Naive B cell (primary cell): Measurements from ENCODE around the gene RBMS1. TPM values are rescaled to one million over a fixed set of nuclear protein-coding genes. Genes with fewer than 3 reads are reported as not detected.

Experiments used
- ATAC-seq, 2 donors: fragments of 150-1000 bp; cut with Tn5 transposase; 2 replicates each; pipeline ENCODE4 v1.10.0; 2021; ENCODE audit warnings: low read depth in 2 of 2, mild to moderate bottlenecking in 2 of 2, moderate library complexity in 2 of 2
- DNase-seq: peaks from one replicate; pipeline ENCODE4 v3.0.0; 2022
- H3K27ac Mint-ChIP-seq, 6 donors: one replicate each; pipeline ENCODE4 v1.8.0; 2020 to 2022; ENCODE audit warnings: mild to moderate bottlenecking in 6 of 6, mixed read lengths in 6 of 6, moderate library complexity in 5 of 6, inconsistent platforms in 2 of 6
- H3K27me3 Mint-ChIP-seq, 3 donors: one replicate each; pipeline ENCODE4 v1.8.0; 2021 to 2022; ENCODE audit warnings: mixed read lengths in 3 of 3, mild to moderate bottlenecking in 1 of 3
- H3K36me3 Mint-ChIP-seq, 2 donors: one replicate each; pipeline ENCODE4 v1.8.0; 2020 to 2022; ENCODE audit warnings: mixed read lengths in 2 of 2, inconsistent platforms in 1 of 2, mild to moderate bottlenecking in 1 of 2
- H3K4me1 Mint-ChIP-seq, 3 donors: one replicate each; pipeline ENCODE4 v1.8.0; 2020 to 2022; ENCODE audit warnings: mixed read lengths in 3 of 3, inconsistent platforms in 1 of 3, mild to moderate bottlenecking in 1 of 3, moderate library complexity in 1 of 3
- H3K4me3 Mint-ChIP-seq, 8 donors: one replicate each; pipeline ENCODE4 v1.8.0; 2020 to 2022; ENCODE audit warnings: mild to moderate bottlenecking in 8 of 8, mixed read lengths in 8 of 8, moderate library complexity in 8 of 8, inconsistent platforms in 2 of 8
- H3K9me3 Mint-ChIP-seq, 7 donors: one replicate each; pipeline ENCODE4 v1.8.0; 2020 to 2022; ENCODE audit warnings: mixed read lengths in 7 of 7, mild to moderate bottlenecking in 5 of 7, inconsistent platforms in 2 of 7, moderate library complexity in 1 of 7
- polyA plus RNA-seq, 6 donors: library from polyadenylated mRNA; unstranded; fragments of 300-500 nt; fragmentation: Illumina TruSeq; gene quantifications; one replicate each; pipeline ENCODE4 v1.2.3, GENCODE V29; 2021; ENCODE audit warnings: low read depth in 6 of 6

RBMS1 gene
- 10 to 100 TPM; 40.1 to 89.0 (median 49.9) TPM for polyA plus RNA-seq

DNA sequence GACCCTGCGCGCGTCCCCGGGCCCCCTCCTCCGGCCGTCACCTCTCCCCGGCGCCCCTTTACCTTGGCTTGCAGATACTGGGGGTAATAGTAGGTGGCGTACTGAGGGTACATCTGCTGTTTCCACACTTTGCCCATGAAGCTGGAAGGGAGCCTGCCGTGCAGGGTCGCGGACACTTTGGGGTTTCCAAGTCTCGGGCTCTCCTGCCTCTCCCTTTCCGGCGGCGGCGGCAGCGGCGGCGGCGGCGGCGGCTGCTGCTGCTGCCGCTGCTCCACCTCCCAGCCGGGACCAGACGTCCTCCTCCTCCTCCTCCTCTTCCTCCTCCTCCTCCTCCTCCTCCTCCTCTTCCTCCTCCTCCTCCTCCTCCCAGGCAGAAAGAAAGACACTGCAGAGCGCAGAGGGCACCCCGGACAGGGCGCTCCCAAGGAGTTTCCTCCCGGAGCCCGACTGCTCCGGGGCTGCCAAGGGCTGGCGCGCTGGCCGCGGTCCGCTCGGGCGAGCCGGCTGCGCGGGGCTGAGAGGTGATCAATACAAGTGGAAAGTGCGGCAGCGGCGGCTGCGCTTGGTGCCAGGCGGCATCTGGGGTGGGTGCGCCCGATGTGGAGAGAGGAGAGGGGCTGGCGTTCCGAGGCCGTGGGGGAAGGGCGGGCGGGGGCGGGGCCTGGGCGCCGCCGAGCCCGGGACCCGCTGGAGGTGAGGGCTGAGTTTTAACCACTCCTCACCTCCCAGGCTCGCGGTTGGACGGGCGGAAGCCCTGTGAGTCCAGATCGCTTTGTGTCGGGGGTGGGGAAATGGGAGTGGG, at the start of gene RBMS1:
Gene RBMS1 (minus strand): TSS at position 581 of the 802 bp plus-strand sequence. CDS start 444 bp downstream, at position 137.
- Mint-ChIP-seq H3K36me3 (no peaks in the 10 kb centered on the region), H3K27me3 (peaks cover 42 to 52% (median 47%) of the 10 kb centered on the region in 3 donors), H3K4me1 (peaks cover 3 to 21% (median 6%) of the 10 kb centered on the region in 3 donors), H3K4me3 (peak within 1 kb of the TSS; percentile 83 to 92 (median 88)), H3K27ac (peak within 1 kb of the TSS in 1 of 6 donors; percentile 53), H3K9me3 (no peaks in the 10 kb centered on the region)
- ATAC-seq: peak; percentile 54 to 58
- peak; percentile 14 for DNase-seq

DNA sequence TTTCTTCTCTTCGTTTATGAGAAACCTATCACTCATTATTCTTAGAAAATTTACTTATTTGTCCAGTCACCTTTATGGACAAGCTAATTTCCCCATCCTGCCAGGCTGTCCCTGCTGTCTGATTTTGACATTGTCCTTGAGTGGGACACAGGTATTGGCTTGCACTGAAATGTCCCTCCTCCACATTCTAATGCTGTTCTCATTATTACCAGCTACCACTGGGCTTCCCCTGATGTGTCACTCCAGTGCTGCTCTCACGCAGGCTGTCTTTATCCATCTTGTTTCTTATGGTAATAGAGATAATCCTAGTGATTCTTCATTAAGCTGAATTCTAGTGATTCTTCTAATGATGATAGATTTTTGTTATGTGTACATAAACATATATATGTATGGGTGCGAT, 48.1 kb upstream of the RBMS1 start:
- ATAC-seq (no peak), DNase-seq (no peak)
- no peaks in the 10 kb centered on the region for H3K36me3 Mint-ChIP-seq
- H3K4me1 Mint-ChIP-seq: no peaks in the 10 kb centered on the region
- H3K27me3 Mint-ChIP-seq: no peaks in the 10 kb centered on the region
- H3K4me3 Mint-ChIP-seq: no peak overlapping the region
- no peaks in the 10 kb centered on the region for H3K9me3 Mint-ChIP-seq
- H3K27ac Mint-ChIP-seq: no peak overlapping the region

DNA sequence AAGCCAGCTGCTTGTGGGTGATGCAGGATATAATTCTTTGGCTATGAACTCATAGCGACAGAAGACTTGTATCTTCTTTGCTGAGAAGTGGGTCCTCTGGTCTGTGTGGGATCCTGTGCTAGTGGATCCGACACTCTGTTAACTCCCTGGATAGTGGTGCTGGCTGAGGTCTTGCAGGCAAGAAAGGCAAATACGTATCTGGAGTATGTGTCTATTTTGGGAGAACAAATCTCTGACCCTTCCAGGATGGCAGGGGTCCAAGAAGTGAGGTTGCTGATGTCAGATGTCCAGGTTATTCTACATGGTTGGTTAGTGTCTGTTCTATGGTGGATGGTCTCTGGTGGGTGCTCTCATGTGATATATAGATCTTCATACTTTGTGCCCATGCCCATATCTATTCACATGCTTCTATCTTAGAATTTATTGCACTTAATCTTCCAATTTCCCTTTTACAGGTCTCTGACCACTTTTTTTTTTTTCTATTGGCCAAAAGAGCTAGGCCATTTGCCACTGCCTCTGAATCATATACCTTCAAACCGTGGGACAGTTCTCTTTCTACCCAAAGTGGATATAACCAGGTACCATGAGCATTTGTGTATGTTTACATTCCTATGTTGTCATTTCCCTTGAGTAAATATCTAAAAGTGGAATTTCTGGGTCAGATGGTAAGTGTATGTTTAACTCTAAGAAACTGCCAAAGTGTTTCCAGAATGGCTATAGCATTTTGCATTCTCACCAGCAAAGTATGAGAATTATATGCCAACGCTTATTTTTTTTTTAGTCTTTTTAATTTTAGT, 45.1 kb upstream of the RBMS1 start:
- DNase-seq (no peak), ATAC-seq (no peak)
- Mint-ChIP-seq H3K27ac (no peak overlapping the region), H3K4me1 (no peaks in the 10 kb centered on the region), H3K4me3 (no peak overlapping the region), H3K9me3 (no peaks in the 10 kb centered on the region), H3K27me3 (no peaks in the 10 kb centered on the region), H3K36me3 (no peaks in the 10 kb centered on the region)

- no peak for ATAC-seq
- Mint-ChIP-seq H3K9me3 (no peaks in the 10 kb centered on the region), H3K4me1 (no peaks in the 10 kb centered on the region), H3K27me3 (no peaks in the 10 kb centered on the region), H3K36me3 (no peaks in the 10 kb centered on the region), H3K27ac (no peak overlapping the region), H3K4me3 (no peak overlapping the region)
- DNase-seq: no peak
These were observed 44.5 kb upstream of the RBMS1 start for GRCh38 chr2:160538115-160538514.

GRCh38 chr2:160534996-160535395, 41.4 kb upstream of the RBMS1 start:
- Mint-ChIP-seq H3K27ac (no peak overlapping the region), H3K4me3 (no peak overlapping the region), H3K36me3 (no peaks in the 10 kb centered on the region), H3K4me1 (no peaks in the 10 kb centered on the region), H3K9me3 (no peaks in the 10 kb centered on the region), H3K27me3 (peaks cover 0 to 4% (median 0%) of the 10 kb centered on the region in 3 donors)
- ATAC-seq (no peak), DNase-seq (no peak)

GRCh38 chr2:160534249-160534648, 40.6 kb upstream of the RBMS1 start:
- Mint-ChIP-seq H3K27me3 (peaks cover 0 to 4% (median 0%) of the 10 kb centered on the region in 3 donors), H3K4me1 (no peaks in the 10 kb centered on the region), H3K4me3 (no peak overlapping the region), H3K36me3 (no peaks in the 10 kb centered on the region), H3K9me3 (no peaks in the 10 kb centered on the region), H3K27ac (no peak overlapping the region)
- DNase-seq: no peak
- ATAC-seq: no peak

DNA sequence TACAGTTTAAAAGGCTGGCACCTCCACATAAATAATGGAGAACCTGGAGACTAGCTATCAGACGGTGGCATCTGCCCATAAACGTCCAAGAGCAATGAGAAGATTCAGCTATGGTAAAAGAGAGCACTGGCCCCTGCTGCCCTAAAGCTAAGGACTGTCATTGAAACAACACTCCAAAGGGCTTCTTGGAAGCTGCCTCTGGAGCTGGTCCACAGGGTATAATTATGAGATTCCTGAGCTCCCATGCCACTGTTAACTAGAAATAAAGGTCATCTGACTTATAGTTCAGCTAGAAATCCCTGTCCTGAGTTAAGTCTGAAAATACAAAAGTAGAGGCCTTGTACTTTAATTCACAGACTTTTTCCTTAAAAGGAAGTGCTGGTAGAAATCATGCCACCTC, 39.9 kb upstream of the RBMS1 start:
- Mint-ChIP-seq H3K27me3 (peaks cover 0 to 4% (median 0%) of the 10 kb centered on the region in 3 donors), H3K36me3 (no peaks in the 10 kb centered on the region), H3K9me3 (no peaks in the 10 kb centered on the region), H3K27ac (no peak overlapping the region), H3K4me3 (no peak overlapping the region), H3K4me1 (no peaks in the 10 kb centered on the region)
- DNase-seq: no peak
- no peak for ATAC-seq

DNA sequence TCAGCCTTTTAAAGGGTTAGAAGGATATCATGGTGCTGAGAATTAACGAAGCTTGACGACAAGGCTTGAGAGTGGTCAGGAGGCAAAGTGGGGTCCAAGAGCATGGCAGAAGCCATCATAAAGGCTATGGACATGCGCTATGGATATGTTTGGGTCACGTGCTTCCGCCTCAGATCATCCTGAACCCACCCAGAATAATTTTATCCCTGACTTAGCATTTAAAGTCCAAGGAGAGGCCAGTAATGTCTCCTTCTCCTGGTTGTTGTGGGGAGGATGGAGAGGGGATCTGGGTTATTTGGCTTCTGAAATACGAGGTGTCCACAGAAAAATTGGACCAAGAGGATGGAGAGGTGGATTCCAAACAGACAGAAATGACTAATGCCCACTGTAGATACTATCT, 38.8 kb upstream of the RBMS1 start:
- no peak overlapping the region for H3K27ac Mint-ChIP-seq
- H3K9me3 Mint-ChIP-seq: no peaks in the 10 kb centered on the region
- no peaks in the 10 kb centered on the region for H3K4me1 Mint-ChIP-seq
- ATAC-seq (no peak), DNase-seq (no peak)
- no peak overlapping the region for H3K4me3 Mint-ChIP-seq
- H3K27me3 Mint-ChIP-seq: peaks cover 0 to 9% (median 0%) of the 10 kb centered on the region in 3 donors
- H3K36me3 Mint-ChIP-seq: no peaks in the 10 kb centered on the region

DNA sequence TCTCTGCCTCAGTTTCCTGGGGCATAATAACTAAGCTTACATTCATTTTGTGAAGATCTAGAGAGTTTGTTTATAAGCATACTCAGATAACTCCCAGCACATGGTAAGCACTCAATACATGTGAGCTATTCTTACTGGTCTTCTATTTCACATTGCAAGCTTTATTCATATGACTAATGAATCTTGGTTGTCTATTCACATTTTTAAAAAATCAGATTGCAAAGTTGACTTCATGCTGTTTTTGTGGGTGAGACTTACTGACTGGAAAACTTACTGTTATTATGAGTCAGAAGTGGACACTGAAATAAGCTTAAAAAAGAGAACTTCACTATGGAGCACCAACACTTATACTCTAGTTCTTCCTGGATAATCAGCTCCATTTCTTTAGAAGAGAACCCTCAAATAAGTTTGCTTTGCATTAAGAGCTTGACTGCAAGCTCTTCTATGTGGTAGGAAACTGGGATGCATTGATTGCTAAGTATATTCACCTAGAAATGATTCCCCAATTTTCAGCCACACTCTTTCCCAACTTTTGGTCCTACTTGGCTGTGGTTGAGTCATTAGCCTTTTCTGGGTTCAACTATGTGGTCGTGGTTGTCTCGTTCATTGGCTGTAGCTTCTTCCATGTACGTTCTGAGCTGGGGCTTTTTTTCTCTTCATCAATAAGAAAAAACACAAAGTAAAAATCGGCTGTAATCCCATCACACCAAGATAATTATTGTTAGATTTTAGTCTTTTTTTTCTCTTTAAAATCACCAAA, 29.5 kb upstream of the RBMS1 start:
- no peak overlapping the region for H3K27ac Mint-ChIP-seq
- no peak overlapping the region for H3K4me3 Mint-ChIP-seq
- H3K36me3 Mint-ChIP-seq: no peaks in the 10 kb centered on the region
- H3K27me3 Mint-ChIP-seq: peaks cover 0 to 5% (median 5%) of the 10 kb centered on the region in 3 donors
- H3K9me3 Mint-ChIP-seq: peaks cover 0 to 4% (median 0%) of the 10 kb centered on the region in 7 donors
- no peaks in the 10 kb centered on the region for H3K4me1 Mint-ChIP-seq
- ATAC-seq (no peak), DNase-seq (no peak)

DNA sequence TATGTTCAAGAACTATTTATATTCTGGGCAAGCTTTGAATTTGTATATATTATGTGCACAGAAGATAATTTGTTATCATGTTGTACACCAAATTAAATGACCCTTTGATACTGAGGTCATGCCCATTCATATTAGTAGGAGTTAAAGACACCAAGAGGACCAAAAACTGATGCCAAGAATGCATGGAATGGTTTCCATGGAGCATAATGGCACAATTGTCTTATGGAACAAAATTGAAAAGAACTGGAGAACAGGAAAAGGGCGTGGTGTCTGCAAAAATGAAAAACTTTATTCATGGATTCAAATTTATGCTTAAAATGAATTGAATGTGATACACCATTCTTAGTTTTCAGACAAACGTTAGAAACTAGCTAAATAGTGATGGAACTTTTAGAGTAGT, 24.1 kb upstream of the RBMS1 start:
- no peaks in the 10 kb centered on the region for H3K9me3 Mint-ChIP-seq
- no peak for DNase-seq
- no peaks in the 10 kb centered on the region for H3K4me1 Mint-ChIP-seq
- peaks cover 0 to 5% (median 3%) of the 10 kb centered on the region in 3 donors for H3K27me3 Mint-ChIP-seq
- no peak overlapping the region for H3K27ac Mint-ChIP-seq
- no peak overlapping the region for H3K4me3 Mint-ChIP-seq
- H3K36me3 Mint-ChIP-seq: no peaks in the 10 kb centered on the region
- ATAC-seq: no peak

DNA sequence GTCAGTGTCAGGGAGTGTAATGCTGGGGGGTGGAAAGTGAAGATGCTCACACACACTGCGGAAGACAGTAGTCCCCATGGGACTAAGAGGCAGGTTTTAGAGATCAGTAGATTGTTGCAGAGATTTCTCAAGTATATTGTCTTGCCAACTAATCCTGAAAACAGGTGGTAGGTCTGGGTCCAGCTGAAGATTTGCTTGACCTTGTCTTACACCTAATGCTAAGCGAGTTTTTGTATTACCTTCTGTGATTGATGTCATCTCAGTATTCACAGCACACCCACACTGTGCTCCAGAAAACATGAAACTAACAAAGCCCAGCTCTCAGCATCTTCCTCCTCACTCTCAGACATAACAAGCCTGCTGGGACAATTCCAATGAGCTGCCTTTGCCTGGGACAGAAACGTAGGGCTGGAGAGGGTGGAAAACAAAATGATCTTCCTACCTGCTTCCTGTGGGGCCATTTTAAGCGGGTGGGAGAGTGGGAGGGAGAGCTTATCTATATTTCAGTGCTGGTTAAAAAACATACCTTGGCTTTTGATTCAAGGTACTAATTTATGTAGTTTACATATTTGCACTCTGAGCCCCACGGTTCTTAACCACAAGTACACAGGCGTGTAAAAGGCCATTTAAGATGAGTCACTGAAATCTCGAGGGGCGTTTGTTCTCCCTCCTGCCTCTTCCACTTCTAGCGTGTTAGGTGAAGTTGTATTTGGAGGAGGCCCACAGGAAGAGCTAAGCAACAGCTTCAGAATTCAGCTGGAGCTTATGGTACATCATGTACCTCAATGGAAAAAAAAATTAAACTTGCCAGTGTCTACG, 23.1 kb upstream of the RBMS1 start:
- H3K9me3 Mint-ChIP-seq: no peaks in the 10 kb centered on the region
- no peak overlapping the region for H3K27ac Mint-ChIP-seq
- no peak overlapping the region for H3K4me3 Mint-ChIP-seq
- peaks cover 0 to 5% (median 3%) of the 10 kb centered on the region in 3 donors for H3K27me3 Mint-ChIP-seq
- H3K36me3 Mint-ChIP-seq: no peaks in the 10 kb centered on the region
- DNase-seq: no peak
- no peak for ATAC-seq
- no peaks in the 10 kb centered on the region for H3K4me1 Mint-ChIP-seq

DNA sequence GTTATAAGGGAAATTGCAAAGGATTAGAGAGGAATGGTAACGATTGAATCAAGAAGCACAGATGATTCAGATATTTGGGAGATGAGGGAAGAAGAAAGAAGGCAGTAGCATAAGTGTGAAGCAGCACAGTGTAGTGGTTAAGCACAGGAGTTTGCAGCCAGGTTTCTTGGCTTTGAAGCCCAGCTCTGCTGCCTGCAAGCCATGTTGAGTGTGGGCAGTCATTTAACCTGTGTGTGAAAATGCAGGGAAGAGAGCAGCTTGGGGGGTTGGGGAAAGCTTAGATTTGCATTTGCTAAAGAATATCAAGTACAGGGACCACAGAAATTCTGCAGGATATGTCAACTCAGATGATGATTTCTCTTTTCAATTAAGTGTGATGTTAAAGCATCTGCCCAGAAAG, 21.5 kb upstream of the RBMS1 start:
- DNase-seq (no peak), ATAC-seq (no peak)
- no peak overlapping the region for H3K27ac Mint-ChIP-seq
- H3K9me3 Mint-ChIP-seq: no peaks in the 10 kb centered on the region
- peaks cover 3 to 6% (median 5%) of the 10 kb centered on the region in 3 donors for H3K27me3 Mint-ChIP-seq
- H3K36me3 Mint-ChIP-seq: no peaks in the 10 kb centered on the region
- H3K4me1 Mint-ChIP-seq: no peaks in the 10 kb centered on the region
- no peak overlapping the region for H3K4me3 Mint-ChIP-seq

DNA sequence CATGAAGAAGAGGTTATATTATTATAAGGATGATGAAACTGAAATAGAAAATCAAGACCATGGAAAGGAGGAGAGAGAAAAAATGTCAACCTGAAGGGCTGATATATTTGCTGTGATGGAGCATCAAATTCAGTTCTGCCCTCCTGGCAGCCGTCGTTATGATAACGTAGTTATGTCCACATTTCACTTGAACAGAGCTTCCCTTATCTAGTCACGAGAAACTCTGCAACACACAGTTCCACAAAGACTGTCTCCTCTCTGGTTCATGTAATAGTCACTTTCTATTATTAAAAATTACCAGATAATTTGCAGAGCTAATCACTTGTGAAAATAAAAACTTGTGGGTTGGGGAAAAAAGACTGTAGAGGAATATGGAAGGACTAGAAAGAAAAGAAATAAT, 19.5 kb upstream of the RBMS1 start:
- DNase-seq (no peak), ATAC-seq (no peak)
- H3K4me1 Mint-ChIP-seq: no peaks in the 10 kb centered on the region
- no peak overlapping the region for H3K27ac Mint-ChIP-seq
- H3K9me3 Mint-ChIP-seq: no peaks in the 10 kb centered on the region
- no peak overlapping the region for H3K4me3 Mint-ChIP-seq
- H3K36me3 Mint-ChIP-seq: no peaks in the 10 kb centered on the region
- H3K27me3 Mint-ChIP-seq: peaks cover 0 to 6% (median 3%) of the 10 kb centered on the region in 3 donors
